ENCODE data around the gene PJVK.

Gene PJVK

DNA sequence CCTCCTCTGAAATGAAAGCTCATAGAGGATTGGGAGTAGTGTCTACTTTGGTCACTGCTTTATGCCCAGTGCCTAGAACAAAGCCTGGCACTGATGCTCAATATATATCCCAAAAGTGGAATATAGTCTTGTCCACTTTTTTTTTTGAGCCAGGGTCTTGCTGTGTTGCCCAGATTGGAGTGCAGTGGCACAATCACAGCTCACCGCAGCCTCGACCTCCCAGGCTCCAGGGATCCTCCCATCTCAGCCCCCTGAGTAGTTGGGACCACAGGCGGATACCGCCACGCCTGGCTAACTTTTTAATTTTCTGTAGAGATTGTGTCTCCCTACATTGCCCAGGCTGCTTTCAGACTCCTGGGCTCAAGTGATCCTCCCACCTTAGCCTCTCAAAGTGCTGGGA lies 23.4 kb downstream of the PJVK start:
- H3K4me3 ChIP-seq (ENCODE audit: low read depth, low read length) = no peak overlapping the region
- TF ChIP-seq, protein P1, sequence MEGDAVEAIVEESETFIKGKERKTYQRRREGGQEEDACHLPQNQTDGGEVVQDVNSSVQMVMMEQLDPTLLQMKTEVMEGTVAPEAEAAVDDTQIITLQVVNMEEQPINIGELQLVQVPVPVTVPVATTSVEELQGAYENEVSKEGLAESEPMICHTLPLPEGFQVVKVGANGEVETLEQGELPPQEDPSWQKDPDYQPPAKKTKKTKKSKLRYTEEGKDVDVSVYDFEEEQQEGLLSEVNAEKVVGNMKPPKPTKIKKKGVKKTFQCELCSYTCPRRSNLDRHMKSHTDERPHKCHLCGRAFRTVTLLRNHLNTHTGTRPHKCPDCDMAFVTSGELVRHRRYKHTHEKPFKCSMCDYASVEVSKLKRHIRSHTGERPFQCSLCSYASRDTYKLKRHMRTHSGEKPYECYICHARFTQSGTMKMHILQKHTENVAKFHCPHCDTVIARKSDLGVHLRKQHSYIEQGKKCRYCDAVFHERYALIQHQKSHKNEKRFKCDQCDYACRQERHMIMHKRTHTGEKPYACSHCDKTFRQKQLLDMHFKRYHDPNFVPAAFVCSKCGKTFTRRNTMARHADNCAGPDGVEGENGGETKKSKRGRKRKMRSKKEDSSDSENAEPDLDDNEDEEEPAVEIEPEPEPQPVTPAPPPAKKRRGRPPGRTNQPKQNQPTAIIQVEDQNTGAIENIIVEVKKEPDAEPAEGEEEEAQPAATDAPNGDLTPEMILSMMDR (IDR thresholded peaks at IDR 0.05; ENCODE audit: borderline replicate concordance, insufficient read depth, low read depth, low read length) = no peak

DNA sequence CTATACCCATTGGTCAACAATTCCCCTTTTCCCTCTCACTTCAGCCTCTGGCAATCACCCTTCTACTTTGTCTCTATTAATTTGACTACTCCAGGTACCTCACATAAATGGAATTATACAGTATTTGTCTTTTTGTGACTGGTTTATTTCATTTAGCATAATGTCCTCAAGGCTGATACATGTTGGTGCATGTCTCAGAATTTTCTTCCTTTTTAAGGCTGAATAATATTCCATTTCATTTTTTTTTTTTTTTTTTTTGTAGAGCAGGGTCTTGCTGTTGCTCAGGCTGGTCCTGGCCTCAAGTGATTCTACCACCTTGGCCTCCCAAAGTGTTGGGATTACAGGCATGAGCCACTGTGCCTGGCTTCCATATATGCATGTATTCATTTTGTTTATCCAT lies 25.3 kb downstream of the PJVK start:
- H3K4me3 ChIP-seq (ENCODE audit: low read depth, low read length) = no peak overlapping the region
- TF ChIP-seq, protein P1 (IDR thresholded peaks at IDR 0.05; ENCODE audit: borderline replicate concordance, insufficient read depth, low read depth, low read length) = no peak

DNA sequence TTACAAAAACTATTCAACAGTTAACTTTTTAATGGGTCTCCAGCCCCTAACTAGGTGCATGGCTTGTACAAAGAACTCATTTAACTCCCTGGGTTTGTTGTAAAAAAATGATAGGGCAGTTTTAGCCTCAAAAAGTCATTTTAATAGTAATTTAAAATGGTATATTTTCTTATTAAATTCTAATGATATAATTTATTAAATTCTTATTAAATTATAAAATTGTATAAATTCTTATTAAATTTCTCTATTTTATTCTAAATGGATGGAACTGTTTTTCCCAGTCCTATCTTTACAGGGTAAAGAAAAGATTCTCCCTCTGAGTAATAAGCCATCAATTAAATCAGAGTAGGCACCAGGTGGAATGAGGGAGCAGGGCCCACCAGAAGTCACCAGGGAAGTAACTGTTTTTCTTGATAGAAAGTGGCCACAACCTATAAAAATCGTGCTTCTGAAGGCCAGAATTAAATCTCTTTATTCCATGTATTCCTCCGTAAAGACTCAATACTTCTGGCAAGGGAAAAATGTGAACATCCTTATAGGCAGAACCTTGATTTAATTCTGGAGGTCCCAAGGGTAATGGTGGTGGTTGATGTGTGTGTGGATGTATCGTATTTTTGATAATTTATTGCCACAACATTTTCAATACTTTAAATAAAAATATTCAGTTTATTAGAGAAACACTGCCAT lies 26.4 kb downstream of the PJVK start:
- TF ChIP-seq, protein P1 (IDR thresholded peaks at IDR 0.05; ENCODE audit: borderline replicate concordance, insufficient read depth, low read depth, low read length) = no peak
- H3K4me3 ChIP-seq (ENCODE audit: low read depth, low read length) = peak overlapping the region; percentile 64

DNA sequence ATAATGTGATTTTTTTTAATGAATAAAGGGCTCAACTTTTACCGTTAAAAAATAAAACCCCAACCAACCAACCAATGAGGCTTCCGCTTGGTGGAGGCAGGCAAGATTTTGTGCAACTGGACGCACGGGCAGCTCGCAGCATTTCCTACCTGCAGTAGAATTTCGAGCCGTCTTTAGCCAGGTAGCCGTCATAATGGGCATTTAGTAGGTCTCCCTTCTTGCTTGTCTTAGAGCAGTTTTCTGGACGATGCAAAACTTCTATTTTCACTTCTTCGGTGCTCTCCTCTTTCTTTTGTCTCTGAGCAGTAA lies 26.9 kb downstream of the PJVK start:
- TF ChIP-seq, protein P1 (IDR thresholded peaks at IDR 0.05; ENCODE audit: borderline replicate concordance, insufficient read depth, low read depth, low read length) = no peak
- peak overlapping the region; percentile 64 for H3K4me3 ChIP-seq (ENCODE audit: low read depth, low read length)

DNA sequence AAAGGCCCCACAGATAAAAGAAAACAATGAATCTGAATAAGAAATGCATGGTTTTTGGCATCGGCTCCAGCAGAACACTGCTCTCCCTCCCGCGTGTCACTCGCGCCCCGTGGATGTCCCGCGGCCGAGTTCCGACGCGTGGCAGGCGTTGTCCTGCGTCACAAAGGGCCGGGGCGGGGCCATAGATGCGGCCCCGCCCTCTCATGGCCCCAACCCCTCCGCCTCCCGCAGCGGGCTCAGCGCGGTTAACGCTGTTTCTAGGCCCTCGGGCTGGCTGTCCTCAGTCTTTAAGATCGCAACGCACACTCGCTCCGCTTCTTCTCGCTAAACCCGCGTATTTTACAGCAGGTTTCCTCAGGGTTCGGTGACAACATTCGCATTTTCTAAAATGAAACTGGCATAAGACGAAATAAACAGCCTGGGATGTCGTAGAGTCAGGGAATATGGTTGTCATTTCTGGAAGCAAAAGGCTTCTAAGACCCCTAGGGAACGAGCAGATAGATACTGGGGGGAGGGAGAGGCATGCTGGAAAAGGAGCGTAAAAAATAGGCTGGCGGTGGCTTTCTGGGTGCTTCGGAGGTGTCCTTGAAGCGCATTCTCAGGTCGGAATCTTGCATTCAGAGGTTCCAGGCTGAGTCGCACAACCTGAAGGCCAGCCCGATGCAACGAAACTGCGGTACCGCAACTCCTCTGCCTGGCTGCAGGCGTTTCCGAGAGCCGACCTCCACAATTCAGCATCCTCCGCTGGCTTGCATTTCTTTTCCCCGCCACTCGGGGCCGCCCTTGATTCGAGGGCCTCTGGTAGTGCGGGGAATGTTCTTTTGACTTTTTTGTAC lies 27.5 kb downstream of the PJVK start, which contains the start of gene FKBP7:
Gene FKBP7 (minus strand): TSS at position 162 of the 836 bp plus-strand sequence. CDS start 101 bp downstream, at position 61.
- H3K4me3 ChIP-seq (ENCODE audit: low read depth, low read length) = peak within 1 kb of the TSS; percentile 64
- TF ChIP-seq, protein P1 (IDR thresholded peaks at IDR 0.05; ENCODE audit: borderline replicate concordance, insufficient read depth, low read depth, low read length) = peak; percentile 78

DNA sequence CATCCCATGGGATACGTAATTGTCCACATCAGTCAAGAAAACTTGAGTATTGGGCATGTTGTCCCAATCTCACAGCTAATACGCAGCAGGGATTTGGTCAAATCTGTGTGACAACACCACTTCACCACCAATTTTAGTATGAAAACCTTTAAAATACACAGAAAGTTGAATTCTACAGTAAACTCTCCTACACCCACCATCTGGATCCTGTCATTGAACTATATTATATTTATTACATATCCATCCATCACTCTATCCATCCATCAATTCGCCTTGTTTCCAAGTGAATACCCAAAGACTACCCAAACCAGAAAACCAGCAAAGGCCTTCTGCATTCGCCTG lies 28.1 kb downstream of the PJVK start:
- TF ChIP-seq, protein P1 (IDR thresholded peaks at IDR 0.05; ENCODE audit: borderline replicate concordance, insufficient read depth, low read depth, low read length) = no peak

More for the DNA sequence above, 28.1 kb downstream of the PJVK start:
- H3K4me3 ChIP-seq (ENCODE audit: low read depth, low read length) = peak overlapping the region; percentile 64

Data from GM12875 (cell line).